Inferior parietal cortex (tissue), 1 donor: ENCODE measurements around the gene ANKRD44.

Source experiments
- DNase-seq: peaks from one replicate; pipeline ENCODE4 v3.0.0-alpha.2; 2016; ENCODE audit errors: extremely low spot score

ANKRD44 gene

DNA sequence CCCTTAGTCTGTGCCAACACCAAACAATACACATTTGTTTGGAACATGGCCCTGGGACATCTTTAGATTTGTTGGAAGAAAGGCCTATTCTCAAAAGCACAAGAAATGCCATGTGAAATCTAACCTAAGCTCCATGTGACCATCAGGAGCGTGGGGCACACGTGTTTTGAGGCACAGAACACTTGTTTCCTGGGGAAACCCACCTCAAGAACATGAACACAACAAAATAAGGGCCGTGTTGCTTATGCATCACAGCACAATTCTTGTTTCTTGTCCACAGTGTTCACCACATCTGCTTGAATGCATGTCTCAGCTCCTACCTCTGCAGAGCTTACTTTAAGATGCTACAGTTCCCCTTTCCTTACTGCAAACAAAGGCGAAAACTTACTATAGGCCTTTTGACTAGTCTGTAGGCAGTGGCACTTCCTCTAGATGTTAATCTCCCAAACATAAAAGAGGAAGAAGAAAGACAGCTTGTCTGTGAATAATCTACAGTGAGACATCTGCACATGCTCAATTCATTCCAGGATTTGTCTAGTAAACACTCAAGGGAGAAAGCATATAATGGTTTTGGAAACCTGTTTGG is 165.0 kb downstream of the ANKRD44 start:
- no peak for DNase-seq

DNA sequence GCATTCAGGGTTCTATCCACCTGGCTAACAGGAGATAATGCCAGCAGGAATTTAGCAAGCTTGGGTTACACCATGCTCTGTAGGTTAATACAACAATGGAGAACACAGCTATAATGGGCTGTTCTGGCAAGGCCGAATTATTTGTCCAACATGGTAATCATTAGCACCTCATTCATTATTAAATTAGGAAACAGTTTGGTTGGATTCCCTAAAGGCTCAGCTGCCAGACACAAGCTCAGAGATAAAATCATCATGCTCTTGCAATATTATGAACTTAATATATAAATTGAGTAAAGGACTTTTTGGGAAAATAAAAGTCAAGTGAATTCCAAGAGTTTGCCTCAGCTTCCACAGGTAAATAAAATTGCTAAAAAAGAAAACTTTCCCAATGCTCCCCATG is 166.4 kb downstream of the ANKRD44 start:
- no peak for DNase-seq

DNA sequence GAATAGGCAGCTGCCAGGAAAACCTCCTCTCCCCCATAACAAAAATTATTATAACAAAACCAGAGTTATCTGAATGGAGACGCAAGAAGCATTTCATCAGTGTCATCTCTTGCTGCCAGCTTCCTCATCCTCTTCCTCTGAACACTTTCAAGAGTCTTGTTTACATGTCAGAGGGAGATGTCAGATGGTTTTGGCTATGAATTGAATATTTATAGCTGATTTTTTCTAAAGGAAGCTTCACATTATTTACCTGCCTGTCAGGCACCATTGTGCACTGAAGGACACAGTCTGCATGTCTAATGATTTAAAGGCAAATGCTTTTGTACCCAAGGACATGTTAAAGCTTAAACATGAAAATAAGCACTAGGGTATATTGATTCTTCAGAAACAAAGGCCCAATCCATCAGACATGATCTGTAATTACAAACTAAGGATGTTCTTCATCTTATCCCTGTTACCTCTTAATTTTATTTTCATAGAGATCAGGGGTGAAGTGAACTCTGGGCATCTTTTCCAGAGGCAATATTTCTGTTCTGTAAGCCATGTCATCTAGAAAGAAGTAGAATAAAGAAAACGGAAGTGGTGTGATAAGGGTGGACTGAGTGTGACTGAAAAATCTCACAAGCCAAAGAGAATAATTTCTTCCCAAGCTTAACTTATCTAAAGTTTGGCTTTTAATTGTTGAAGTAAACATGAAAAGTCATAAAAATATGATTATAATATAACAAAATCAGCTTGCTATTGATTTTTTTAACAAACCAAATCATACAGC is 168.7 kb downstream of the ANKRD44 start:
- no peak for DNase-seq

- DNase-seq = no peak
These were observed 170.5 kb downstream of the ANKRD44 start for GRCh38 chr2:197140045-197140444.

- DNase-seq = no peak
These were observed 172.1 kb downstream of the ANKRD44 start for GRCh38 chr2:197138506-197138905.

DNA sequence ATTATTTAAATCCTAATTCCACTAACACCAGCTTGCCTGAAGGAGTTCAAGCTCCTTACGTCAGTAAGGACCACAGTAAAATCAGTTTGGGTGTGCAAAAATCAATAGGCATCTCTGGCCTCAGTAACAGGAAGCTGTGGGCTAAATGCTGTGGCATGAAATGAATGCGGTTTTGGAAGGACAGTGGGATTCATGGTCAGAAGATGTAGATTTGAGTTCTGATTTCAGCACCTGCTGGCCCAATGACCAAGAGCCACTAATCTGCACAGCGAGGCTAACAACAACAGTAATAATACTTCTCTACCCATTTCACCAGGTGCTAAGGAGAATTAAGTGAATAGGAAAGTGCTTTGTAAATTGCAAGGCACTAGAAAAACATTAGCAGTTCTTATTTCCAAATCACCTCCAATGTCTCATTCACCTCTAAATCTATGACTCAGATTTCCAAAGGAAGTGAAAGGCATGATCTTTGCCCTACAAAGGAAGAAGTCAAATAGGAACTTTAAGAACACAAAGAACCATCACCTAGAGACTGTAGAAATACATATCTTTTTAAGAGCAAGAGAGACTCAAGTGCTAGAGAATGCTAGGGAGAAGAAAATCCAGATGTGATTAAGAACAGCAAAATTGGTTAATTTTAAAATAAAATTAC is 172.6 kb downstream of the ANKRD44 start:
- DNase-seq = no peak

GRCh38 chr2:197137231-197137630 is 173.3 kb downstream of the ANKRD44 start:
- DNase-seq = no peak

DNA sequence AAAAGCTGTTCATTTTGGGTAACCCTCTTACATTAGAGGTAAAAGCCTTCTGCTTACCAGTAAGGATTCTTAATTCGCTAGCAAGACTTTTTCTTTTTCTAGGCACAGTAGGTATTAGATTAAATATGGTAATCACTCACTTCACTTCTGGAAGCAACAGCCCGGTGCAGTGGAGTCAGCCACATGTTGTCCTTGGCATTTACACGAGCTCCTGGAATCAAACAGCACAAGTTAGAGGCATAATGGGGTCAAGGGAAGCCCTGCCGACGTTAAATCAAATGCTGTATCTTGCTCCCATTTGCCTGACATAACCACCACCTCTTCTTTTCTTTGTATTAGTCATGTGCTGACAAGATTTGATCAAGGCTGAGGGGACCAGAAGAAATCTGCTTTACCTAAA is 174.1 kb downstream of the ANKRD44 start:
- no peak for DNase-seq

GRCh38 chr2:197135806-197136205 is 174.8 kb downstream of the ANKRD44 start:
- DNase-seq = no peak

DNA sequence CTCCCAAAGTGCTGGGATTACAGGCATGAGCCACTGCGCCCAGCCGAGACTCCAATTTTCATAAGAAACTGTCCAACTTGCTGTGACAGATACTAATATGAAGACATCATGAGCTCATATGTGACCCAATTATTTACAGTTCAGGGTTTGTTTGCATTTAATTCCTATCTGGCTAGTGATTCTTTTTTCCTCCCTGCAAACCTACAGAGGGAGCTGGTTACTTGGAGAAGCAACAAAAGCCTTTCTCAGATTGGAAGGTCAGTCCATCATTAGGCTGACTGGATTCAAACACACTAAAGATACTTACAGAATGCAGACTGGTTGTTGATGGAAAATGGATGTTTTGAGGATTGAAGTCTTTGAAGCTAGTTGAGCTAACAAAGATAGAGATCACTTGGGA is 176.4 kb downstream of the ANKRD44 start:
- no peak for DNase-seq

- DNase-seq = no peak
These were observed 179.1 kb downstream of the ANKRD44 start for GRCh38 chr2:197131558-197131855.

DNA sequence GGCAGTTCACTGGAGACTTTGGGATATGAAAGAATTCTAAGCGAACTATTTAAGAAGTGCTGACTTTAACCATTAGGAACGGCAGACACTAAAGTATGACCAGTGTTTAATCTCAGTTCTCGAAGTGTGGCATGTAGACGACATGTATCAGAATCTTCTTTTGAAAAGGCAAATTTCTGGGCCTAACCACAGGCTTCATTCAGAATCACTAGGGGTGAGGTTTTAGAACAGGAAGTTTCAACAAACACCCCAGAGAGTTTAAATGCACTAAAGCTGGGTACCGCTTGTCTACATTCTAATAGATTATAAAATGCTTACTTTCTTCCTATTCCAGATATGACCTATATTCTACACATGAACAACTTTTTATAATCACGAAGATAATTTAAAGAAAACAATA is 180.3 kb downstream of the ANKRD44 start:
- DNase-seq = no peak

DNA sequence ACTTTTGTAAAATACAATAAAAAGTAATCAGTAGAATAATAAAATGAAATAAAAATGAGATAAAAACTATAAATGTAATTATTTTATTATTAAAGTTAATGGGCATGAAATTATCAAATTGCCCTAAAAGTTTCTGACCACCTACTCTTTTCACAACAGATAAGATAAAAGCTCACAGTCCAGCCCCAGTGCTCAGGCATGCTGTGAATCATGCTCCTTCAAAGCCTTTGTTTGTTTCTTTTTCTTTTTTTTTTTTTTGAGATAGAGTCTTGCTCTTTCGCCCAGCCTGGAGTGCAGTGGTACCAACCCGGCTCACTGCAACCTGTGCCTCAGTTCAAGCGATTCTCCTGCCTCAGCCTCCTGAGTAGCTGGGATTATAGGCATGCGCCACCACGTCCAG is 181.7 kb downstream of the ANKRD44 start:
- no peak for DNase-seq

DNA sequence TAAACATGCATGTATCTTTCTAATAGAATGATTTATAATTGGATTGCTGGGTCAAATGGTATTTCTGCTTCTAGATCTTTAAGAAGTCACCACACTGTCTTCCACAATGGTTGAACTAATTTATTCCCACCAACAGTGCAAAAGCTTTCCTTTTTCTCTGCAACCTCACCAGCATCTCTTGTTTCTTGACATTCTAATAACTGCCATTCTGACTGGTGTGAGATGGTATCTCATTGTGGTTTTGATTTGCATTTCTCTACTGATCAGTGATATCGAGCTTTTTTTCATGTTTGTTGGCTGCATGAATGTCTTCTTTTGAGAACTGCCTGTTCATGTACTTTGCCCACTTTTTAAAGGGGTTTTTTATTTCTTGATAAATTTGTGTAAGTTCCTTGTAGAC is 182.5 kb downstream of the ANKRD44 start:
- DNase-seq = no peak

DNA sequence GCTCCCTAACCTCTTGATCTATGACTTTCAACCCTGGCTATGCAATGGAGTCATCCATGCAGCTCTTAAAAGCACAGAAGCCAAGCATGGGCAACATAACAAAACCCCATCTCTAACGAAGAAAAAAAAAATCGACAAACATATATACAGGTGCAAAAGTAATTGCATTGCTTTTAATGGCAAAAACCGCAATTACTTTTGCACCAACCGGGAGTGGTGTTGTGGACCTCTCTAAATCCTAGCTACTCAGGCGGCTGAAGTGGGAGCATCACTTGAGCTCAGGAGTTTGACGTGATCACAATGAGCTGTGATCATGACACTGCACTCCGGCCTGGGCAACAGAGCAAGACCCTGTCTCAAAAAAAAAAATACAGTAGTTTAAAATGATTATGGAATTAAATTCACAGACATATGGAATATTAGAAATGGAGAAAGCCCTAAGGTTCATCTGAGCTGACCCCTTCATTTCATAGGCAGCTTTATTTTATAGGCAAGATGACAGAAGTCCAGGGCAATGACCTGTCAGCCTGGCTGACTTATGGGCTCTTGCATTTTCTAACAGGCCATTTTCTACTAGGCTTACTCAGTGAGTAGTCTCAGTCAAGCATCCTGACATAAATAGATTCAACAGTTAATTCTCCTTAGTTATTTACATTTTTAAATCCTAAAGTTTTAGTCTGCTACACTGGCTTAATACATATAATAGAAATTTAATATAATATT is 183.8 kb downstream of the ANKRD44 start:
- DNase-seq = no peak

DNA sequence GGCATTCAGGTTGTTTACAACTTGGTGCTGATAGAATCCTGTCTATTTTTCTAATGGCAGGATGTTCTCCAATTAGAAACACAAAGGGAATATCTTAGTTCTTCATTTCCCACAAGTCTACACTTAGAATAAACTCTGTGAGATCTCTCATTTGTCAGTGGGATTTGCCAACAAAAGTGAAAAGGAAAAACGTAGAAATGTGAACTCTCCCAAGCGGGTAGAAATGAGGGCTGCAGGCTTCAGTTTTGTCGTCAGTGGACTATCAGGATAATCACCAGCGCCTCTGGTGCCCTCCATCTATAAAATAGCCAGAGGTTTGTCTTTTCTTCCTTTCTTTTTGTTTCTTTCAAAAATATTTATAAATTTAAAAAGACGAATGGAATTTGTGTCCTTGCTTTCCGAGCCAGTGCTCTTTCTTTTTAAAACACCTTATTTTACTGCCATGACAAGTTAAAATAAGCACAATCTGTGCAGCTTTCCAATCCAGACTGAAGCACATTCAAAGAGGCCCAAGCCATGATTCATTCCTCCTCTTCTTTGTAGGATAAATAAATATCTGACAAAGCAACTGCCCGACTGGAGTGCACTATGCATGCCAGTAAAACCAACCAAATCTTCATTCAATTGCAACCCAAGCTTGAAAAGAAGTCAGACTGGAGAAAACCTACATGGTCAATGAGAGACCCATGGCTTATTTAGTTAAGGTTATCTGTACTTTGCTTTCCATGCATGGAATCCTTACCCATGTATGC is 185.8 kb downstream of the ANKRD44 start:
- DNase-seq = peak; percentile 36

GRCh38 chr2:197122821-197123220 is 187.8 kb downstream of the ANKRD44 start:
- no peak for DNase-seq

GRCh38 chr2:197121756-197122385 is 188.7 kb downstream of the ANKRD44 start:
- DNase-seq = no peak

- no peak for DNase-seq
These were observed 189.3 kb downstream of the ANKRD44 start for GRCh38 chr2:197121255-197121654.

DNA sequence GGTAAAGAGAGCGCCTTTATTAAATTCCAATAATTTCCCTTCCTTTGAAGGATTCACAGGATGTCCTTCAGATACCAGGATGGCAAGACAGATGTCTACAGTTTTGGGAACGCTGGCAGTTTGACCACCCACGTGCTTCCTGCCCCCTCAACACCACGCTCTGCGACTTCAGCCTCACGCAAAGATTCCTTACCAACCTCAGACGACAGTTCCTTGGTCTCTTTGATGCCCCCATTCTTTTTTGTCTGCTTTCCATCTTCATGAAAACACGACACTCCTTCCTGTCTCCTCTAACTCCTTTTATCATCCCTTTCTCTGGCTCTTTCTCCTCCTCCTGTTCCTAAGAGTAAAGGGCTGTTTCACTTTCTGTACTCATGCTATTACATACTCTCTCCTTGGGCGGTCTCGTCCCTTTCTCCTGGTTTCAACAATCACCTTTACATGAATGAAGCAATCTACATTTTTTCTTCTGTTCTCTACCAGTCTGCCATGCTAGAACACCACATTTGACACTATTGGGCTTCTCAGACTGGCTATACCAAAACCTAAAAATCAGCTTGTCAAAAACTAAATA is 194.2 kb downstream of the ANKRD44 start:
- DNase-seq = no peak

DNA sequence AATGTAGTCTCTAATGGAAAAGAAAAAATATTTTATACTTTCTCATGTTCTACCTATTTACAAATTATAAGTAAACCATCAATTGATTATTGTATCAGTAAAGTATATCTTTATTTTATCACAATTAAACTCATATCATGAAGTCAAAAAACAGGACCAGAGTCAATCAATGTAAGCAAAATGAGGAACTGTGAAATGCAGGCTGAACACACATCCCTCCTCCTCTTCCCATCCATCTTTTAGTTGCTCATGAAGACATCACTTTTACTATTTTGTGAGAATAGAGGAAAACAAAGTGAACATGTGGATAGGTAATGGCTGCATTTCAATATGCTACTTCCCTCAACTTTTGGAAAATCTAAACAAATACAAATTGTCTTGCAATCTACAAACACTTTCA is 195.3 kb downstream of the ANKRD44 start:
- DNase-seq = no peak
